HG02763 (cell line): ENCODE measurements around the gene NPAS4.
A peak's percentile ranks its signal among the peaks of the same experiment; 100 is the strongest.
"Not testable (repeated sequence)": the region's sequence is repeated elsewhere in the genome, so short reads cannot be mapped to it uniquely, and the experiment has no call there.

ENCODE experiments used
- ATAC-seq: cut with Tn5 transposase; IDR thresholded peaks from one replicate; pipeline ENCODE4 v1.9.1; 2021; ENCODE audit warnings: mild to moderate bottlenecking, moderate library complexity; ENCODE audit not compliant: unreplicated experiment

Gene NPAS4

GRCh38 chr11:66417000-66417399, 3.8 kb upstream of the NPAS4 start:
- no peak for ATAC-seq

DNA sequence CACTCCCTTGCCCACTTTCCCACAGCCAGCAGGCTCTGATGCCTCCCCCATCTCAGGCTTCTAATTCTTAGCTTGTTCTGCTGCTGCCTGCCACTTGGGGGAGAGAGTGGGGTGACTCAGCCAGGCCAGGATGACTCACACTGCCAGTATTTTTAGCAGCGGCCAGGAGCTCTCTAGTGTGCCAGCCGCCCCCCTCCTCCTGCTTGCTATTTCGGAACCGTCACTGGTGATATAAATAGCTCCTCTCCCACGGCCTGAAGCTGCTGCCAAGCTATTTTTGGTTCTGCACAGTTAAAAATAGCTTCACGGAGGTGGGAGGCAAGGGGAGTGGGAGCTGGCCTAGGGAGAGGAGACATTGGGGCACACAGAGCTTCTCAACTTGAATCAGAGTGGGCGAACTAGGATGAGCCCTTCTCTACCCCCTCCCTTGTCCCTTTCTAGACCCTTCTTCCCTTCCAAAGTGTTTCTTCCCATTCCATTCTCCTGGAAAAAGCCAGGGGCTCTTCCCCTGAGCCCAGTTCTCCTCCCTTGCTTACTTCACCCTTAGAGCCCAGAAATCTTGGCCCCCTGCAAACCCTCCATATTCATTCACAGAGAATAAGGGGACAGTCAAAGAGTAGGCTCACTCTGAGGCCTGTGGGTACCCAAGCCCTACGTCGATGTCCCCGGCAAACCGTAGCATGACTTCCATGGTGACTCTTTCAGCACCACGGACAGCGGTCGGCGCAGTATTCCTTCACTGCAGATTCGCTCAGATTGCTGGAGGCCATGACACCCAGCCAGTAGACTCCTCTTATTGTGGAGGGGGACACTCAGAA, 2.5 kb upstream of the NPAS4 start:
- ATAC-seq = no peak

DNA sequence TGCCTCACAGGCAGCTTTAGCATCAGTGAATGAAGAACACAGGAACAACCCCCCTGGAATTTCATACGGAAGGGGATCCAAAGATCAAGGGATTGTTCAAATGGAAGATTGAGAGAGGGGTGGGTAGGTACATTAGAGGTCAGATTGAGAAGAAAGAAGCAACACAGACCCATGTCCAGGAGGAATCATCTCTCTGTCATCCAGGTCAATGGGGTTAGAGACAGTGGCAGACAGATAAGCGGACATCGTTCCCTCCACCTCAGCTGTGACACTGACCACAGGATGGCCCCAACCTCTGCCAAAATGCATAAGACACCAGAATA, 1.9 kb upstream of the NPAS4 start:
- ATAC-seq = no peak

GRCh38 chr11:66419825-66420224, 1.0 kb upstream of the NPAS4 start:
- ATAC-seq = no peak

GRCh38 chr11:66421492-66422205, 814 bp downstream of the NPAS4 start:
- ATAC-seq = no peak

DNA sequence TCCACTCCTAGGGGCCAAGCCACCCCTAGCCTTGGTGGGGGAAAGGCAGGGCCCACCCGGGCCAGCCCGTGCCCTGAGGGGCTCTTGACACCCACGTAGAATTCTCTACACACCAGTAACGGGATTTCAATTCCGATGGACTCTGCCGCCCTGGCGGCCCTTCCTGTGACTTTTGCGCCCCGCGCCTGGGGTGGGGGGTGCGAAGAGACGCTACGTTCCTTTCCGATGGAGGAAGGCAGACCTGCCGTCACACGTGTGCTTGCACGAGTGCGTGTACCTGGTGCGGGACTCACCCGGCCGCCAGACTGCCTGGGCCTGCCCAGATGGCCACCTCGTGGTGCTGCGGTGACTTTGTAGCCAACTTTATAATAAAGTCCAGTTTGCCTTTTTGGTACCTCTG, 5.5 kb downstream of the NPAS4 start:
- ATAC-seq = no peak

DNA sequence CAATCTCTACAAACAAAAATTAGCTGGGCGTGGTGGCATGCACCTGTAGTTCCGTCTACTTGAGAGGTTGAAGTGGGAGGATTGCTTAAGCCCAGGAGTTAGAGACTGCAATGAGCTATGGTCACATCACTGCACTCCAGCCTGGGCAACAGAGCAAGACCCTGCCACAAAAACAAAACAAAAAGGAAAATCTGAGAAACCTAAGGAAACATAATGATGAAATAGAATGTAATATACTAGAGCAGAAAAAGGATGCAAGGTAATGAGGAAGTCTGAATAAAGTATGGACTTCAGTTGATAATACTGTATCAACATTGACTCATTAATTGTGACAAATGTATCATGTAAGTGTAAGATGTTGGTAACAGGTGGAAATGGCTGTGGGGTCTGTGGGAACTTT, 8.1 kb downstream of the NPAS4 start:
- ATAC-seq = no peak

GRCh38 chr11:66429983-66430602, 9.3 kb downstream of the NPAS4 start:
- ATAC-seq = no peak

DNA sequence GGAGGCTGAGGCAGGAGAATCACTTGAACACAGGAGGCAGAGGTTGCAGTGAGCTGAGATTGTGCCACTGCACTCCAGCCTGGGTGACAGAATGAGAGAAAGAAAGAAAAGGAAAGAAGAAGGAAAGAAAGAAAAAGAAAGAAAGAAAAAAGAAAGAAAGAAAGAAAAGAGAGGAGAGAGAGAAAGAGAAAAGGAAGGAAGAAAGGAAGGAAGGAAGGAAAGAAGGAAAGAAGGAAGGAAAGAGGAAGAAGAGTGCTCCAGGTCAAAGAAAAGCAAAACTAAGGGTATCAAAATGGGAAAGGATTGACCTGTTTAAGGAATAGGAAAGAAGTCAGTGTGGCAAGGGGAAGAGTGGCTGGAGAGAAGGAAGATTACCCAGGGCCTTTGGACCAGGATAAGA, 10.5 kb downstream of the NPAS4 start:
- ATAC-seq = not testable (repeated sequence)

DNA sequence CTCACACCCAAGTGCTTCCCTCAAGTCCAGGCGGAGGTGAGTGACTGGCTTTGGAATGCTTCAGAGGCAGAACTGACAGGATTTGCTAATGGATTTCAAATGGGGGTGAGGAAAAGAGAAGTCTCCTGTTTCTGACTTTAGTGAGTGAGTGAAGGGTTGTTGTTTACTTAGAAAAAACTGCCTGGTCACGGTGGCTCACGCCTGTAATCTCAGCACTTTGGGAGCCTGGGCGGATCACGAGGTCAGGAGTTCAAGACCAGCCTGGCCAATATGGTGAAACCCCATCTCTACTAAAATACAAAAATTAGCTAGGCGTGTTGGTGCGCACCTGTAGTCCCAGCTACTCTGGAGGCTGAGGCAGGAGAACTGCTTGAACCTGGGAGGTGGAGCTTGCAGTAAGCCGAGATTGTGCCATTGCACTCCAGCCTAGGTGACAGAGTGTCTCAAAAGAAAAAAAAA, 11.1 kb downstream of the NPAS4 start:
- ATAC-seq = not testable (repeated sequence)

- no peak for ATAC-seq
Observed at GRCh38 chr11:66432597-66432996, 11.8 kb downstream of the NPAS4 start.

DNA sequence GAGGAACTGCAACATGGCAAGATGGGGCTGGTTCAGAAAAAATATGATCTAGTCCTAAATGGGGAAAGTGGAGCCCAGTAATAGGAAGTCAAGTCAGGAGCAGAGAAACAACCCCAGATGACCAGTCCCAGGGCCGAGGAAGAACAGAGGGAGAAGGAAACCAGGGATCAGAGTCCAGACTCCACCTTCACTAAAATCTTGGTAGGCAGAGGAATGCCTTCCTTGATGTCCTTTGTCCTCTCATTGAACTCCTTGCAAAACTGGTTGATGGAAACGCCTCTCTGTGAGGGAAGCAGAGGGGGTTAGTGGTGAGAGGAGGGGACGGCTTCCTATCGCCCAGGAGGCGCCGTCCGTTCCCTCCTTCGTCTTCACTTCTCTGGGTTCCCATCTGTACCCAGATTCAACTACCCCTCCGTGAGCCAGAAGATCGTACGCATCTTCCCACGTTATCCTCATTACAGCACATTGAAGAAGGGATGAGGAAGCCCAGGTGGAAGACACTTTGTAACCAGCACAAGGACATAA, 17.2 kb downstream of the NPAS4 start:
- no peak for ATAC-seq

- peak; percentile 89 for ATAC-seq
Observed at GRCh38 chr11:66438504-66439466, 17.9 kb downstream of the NPAS4 start, which contains the start of gene MRPL11. TSS of gene MRPL11 (minus strand) at chr11:66438848. CDS start at chr11:66438754, 94 bp downstream.

DNA sequence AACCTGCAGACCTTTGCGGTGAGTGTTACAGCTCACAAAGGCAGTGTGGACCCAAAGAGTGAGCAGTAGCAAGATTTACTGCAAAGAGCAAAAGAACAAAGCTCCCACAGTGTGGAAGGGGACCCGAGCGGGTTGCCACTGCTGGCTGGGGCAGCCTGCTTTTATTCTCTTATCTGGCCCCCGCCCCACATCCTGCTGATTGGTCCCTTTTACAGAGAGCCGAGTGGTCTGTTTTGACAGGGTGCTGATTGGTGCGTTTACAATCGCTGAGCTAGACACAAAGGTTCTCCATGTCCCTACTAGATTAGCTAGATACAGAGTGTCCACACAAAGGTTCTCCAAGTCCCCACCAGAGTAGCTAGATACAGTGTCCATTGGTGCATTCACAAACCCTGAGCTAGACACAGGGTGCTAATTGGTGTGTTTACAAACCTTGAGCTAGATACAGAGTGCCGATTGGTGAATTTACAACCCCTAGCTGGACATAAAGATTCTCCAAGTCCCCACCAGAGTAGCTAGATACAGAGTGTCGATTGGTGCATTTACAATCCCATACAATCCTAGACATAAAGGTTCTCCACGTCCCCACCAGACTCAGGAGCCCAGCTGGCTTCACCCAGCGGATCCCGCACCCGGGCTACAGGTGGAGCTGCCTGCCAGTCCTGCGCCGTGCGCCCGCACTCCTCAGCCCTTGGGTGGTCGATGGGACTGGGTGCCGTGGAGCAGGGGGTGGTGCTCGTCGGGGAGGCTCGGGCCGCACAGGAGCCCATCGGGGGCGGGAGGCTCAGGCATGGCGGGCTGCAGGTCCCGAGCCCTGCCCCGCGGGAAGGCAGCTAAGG, 19.5 kb downstream of the NPAS4 start:
- ATAC-seq = not testable (repeated sequence)

- not testable (repeated sequence) for ATAC-seq
Observed at GRCh38 chr11:66440940-66441282, 20.1 kb downstream of the NPAS4 start.

- no peak for ATAC-seq
Observed at GRCh38 chr11:66443602-66444001, 22.8 kb downstream of the NPAS4 start.

GRCh38 chr11:66447012-66447411, 26.2 kb downstream of the NPAS4 start:
- no peak for ATAC-seq

DNA sequence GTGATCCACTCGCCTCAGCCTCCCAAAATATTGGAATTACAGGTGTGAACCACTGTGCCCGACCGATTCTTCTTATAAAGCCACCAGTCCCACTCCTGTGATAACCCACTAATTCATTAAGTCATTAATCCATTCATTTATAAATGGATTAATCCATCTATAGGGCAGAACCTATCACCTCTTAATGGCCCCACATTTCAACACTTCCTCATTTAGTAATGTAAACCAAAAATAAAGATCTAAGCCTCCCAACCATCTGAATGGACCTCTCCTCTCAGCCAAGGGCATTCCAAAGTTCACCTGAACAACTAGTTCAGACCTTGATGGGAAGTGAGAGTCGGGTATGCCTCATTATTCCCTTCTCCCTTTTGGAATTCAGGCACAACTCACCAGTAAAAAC, 27.7 kb downstream of the NPAS4 start:
- no peak for ATAC-seq

DNA sequence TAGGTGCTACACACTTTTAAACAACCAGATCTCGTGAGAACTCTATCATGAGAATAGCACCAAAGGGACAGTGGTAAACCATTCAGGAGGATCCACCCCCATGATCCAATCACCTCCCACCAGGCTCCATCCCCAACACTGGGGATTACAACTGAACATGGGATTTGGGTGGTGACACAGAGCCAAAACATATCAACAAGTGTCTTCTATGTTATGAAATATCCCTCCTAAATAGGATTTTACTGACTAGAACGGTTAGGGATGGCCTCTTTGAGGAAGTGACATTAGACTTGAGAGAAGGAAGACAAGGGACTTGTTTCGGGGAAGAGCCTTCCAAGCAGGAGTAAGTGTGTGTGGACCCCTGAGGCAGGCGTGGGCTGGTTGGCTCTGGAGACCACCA, 29.7 kb downstream of the NPAS4 start:
- ATAC-seq = no peak

DNA sequence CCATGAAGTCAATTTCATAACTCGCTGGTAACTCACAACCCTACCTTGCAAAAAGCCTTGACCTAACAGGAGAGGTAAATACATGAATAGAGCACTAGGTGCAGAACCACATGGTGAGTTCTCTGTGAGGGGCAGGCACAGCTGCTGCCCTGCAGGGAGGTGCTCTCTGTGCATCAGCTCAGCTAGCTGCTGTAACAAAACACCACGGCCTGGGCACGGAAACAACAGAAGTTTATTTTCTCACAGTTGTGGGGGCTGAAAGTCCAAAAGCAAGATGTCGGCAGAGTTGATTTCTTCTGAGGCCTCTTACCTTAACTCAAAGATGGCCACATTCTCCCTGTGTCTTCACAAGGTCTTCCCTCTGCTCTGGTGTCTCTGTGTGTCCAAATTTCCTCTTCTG, 30.8 kb downstream of the NPAS4 start:
- no peak for ATAC-seq
